RWPE2 (cell line): ENCODE measurements around the gene FGFRL1.
"Not testable (repeated sequence)": the region's sequence is repeated elsewhere in the genome, so short reads cannot be mapped to it uniquely, and the experiment has no call there.

Source experiments
- ATAC-seq: fragments of 200-7000 bp; cut with Tn5 transposase; 3 replicates; pipeline ENCODE4 v1.9.1; 2021; ENCODE audit warnings: low read depth
- DNase-seq: peaks from one replicate; pipeline ENCODE4 v3.0.0-alpha.2; 2020; ENCODE audit warnings: low spot score
- H3K27ac ChIP-seq: fragments of 450-650 bp; 2 replicates; pipeline ENCODE4 v1.5.1; 2017; ENCODE audit warnings: mild to moderate bottlenecking; ENCODE audit not compliant: poor library complexity, severe bottlenecking
- H3K27me3 ChIP-seq: fragments of 250-450 bp; sonication (Bioruptor Pico); 2 replicates; pipeline ENCODE4 v1.5.1; 2021; ENCODE audit warnings: mild to moderate bottlenecking, moderate library complexity; ENCODE audit not compliant: insufficient read depth, poor library complexity, severe bottlenecking
- H3K36me3 ChIP-seq: fragments of 250-450 bp; sonication (Bioruptor Pico); 2 replicates; pipeline ENCODE4 v1.5.1; 2020; ENCODE audit warnings: low read depth, mild to moderate bottlenecking, moderate library complexity
- H3K4me1 ChIP-seq: fragments of 250-450 bp; sonication (Bioruptor Pico); 2 replicates; pipeline ENCODE4 v1.5.1; 2021; ENCODE audit warnings: mild to moderate bottlenecking, moderate library complexity; ENCODE audit not compliant: insufficient read depth, poor library complexity, severe bottlenecking
- H3K4me3 ChIP-seq: fragments of 250-450 bp; sonication (Bioruptor Pico); 2 replicates; pipeline ENCODE4 v1.5.1; 2021; ENCODE audit warnings: mild to moderate bottlenecking, moderate library complexity; ENCODE audit not compliant: severe bottlenecking
- H3K9me3 ChIP-seq: fragments of 250-450 bp; sonication (Bioruptor Pico); 2 replicates; pipeline ENCODE4 v1.5.1; 2021; ENCODE audit warnings: mild to moderate bottlenecking, moderate library complexity; ENCODE audit not compliant: severe bottlenecking
- TF ChIP-seq, protein P1 (sequence below): fragments of 450-650 bp; IDR thresholded peaks from one replicate; pipeline ENCODE4 v1.5.1; 2017; ENCODE audit warnings: mild to moderate bottlenecking, moderate library complexity; ENCODE audit not compliant: poor library complexity, severe bottlenecking

Gene FGFRL1

DNA sequence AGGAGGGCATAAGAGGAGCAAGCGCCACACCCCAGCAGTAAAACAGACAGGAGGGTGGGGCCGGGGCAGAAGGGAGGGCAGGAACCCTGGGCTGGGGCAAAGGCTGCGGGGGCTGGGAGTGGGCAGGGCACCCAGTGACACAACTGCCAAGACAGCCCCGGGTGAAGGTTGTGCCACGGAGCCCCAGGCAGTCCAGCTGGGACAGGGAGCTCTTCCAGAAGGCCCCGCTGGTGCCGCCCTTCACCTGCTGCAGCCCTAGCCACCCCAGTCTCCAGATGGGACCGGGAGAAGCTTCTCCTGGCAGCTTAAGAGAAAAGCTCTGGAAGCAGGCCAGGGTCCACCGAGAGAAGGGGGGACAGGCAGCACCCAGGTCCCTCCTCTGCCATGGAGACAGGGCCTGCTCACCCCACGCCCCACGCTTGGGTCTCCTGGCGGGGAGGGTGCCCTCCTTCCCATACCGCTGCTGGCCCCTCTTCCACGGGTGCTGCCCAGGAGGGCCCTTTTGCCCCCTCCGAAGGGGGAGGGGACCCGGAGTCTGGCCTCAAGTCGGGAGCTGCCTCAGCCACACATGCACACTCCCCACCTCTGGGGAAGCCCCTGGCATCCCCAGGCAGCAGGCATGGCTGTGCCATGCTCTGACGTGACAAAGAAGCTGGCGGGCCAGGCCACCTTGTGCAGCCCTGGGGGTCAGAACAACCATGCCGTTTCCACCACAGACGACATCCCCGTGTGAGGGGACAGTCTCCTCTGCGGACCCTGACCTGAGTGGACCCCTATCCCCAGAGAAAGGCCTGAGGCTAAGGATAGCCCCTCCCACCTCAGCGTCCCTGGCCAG, 39.5 kb upstream of the FGFRL1 start:
- no peaks in the 10 kb centered on the region for H3K9me3 ChIP-seq
- no peak overlapping the region for H3K27ac ChIP-seq
- H3K4me3 ChIP-seq: peak overlapping the region; percentile 50
- no peaks in the 10 kb centered on the region for H3K36me3 ChIP-seq
- no peaks in the 10 kb centered on the region for H3K27me3 ChIP-seq
- TF ChIP-seq, protein P1, sequence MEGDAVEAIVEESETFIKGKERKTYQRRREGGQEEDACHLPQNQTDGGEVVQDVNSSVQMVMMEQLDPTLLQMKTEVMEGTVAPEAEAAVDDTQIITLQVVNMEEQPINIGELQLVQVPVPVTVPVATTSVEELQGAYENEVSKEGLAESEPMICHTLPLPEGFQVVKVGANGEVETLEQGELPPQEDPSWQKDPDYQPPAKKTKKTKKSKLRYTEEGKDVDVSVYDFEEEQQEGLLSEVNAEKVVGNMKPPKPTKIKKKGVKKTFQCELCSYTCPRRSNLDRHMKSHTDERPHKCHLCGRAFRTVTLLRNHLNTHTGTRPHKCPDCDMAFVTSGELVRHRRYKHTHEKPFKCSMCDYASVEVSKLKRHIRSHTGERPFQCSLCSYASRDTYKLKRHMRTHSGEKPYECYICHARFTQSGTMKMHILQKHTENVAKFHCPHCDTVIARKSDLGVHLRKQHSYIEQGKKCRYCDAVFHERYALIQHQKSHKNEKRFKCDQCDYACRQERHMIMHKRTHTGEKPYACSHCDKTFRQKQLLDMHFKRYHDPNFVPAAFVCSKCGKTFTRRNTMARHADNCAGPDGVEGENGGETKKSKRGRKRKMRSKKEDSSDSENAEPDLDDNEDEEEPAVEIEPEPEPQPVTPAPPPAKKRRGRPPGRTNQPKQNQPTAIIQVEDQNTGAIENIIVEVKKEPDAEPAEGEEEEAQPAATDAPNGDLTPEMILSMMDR: no peak
- no peaks in the 10 kb centered on the region for H3K4me1 ChIP-seq
- no peak for DNase-seq
- no peak for ATAC-seq

DNA sequence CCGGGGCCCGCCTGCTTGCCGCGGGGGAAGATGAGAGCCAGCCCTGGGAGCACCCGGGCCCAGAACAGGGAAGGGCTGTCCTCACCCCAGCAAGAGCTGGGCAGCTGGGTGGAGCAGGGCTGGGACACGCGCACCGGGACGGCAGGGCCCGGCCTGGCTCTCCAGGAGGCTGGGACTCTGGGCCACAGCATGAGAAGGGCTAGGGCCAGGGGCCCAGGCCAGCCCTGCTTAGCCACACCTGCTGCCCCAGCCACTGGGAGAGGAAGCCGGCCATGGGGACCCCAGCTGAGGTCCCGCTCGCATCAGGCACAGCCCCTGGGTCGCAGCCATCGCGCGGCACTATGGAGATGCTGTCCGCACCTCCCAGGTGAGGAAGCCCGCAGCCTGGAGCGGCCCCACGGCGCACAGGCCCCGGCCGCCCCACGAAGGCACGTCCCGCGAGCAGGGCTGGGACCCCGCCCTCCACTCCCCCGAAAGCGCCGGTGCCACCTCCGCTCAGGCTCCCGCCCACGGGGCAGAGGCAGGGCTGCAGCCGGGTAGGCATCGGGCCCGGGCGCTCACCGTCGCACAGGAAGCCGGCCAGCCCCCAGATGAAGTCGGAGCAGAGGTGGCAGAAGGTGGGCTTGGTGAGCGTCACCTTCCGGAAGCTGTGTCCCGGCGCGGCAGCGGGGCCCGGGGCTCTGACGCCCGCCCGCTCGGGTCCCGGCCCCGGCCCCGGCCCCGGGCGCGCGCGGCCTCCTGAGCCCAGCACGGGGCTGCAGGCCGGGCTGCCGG, 38.6 kb upstream of the FGFRL1 start:
- TF ChIP-seq, protein P1: no peak
- Histone ChIP-seq H3K9me3 (no peaks in the 10 kb centered on the region), H3K27me3 (no peaks in the 10 kb centered on the region), H3K4me1 (no peaks in the 10 kb centered on the region), H3K27ac (no peak overlapping the region), H3K4me3 (peak overlapping the region; percentile 50), H3K36me3 (no peaks in the 10 kb centered on the region)
- ATAC-seq (peak; percentile 63), DNase-seq (no peak)

DNA sequence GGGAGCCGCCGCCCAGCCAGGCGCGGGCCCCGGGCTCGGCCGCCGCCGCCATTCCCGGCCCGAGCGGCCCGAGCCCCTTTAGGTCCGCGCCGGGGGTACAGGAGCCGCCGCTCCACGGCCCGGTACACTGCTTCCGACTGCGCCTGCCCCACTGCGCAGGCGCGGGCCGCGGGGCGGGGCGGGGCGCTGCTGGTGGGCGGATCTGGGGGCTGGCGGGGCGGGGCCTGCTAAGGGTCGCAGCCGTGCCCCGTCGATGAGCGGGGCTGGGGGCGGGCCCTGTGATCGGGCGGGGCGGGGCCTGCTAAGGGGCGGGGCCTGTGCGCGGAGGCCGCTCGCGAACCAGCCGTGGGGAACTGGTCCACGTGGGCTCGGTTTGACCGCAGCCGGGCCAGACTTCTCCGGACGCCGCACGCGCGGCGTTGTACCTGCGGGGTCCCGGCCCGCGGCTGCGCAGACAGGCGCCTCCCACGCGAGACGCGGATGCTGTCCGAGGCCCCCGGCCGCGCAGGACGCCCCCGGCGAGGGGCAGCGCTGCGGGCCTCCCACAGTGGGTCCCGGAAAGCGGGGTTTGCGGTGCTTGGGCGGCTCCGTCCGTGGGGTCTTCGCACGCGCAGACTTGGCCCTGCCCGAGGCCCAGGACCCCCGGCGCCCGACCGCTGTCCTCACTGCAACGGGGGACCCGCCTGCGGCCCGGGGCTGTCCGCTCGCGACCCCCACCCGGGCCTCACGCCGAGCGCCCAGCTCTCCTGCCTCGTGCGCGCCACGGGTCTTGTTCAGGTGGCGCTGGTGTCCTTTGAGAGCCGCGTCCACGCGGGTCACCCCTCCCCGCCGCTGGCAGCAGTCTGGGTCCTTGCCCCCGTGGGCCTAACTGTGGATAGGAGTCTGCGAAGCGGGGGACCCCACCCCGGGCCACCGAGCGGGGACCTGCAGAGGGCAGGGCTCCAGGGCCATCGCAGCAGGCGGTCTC, 37.7 kb upstream of the FGFRL1 start, which contains the start of gene DGKQ:
Gene DGKQ, minus strand, starts transcription at position 139 of the 967 bp plus-strand sequence. Its CDS starts 87 bp downstream, at position 52.
- no peaks in the 10 kb centered on the region for H3K27me3 ChIP-seq
- H3K4me3 ChIP-seq: peak within 1 kb of the TSS; percentile 50
- H3K36me3 ChIP-seq: no peaks in the 10 kb centered on the region
- DNase-seq: no peak
- H3K9me3 ChIP-seq: no peaks in the 10 kb centered on the region
- peak; percentile 59 for ATAC-seq
- TF ChIP-seq, protein P1: no peak
- no peak within 1 kb of the TSS for H3K27ac ChIP-seq
- H3K4me1 ChIP-seq: peaks cover 3% of the 10 kb centered on the region

DNA sequence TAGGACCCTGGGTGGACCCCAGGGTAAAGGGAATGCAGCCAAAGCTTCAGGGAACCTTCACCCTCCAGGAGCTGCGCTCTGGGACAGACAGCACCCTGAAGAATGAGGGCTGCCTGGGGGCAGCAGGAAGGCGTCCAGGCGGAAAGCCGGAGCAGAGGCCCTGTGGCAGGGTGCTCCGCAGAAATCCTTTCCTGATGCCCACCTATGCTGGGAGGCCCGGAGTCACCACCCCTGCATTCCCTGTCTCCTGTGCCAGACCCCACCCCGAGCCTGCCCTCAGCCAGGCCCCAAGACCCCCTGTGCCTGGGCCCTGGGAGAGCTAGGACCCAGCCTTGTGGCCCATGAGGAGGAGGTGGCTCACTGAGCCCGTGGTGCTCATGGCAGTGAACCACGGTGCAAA, 36.8 kb upstream of the FGFRL1 start:
- Histone ChIP-seq H3K4me3 (no peak overlapping the region), H3K9me3 (no peaks in the 10 kb centered on the region), H3K4me1 (peaks cover 10% of the 10 kb centered on the region), H3K27me3 (no peaks in the 10 kb centered on the region), H3K27ac (no peak overlapping the region), H3K36me3 (no peaks in the 10 kb centered on the region)
- TF ChIP-seq, protein P1: no peak
- ATAC-seq (no peak), DNase-seq (no peak)

DNA sequence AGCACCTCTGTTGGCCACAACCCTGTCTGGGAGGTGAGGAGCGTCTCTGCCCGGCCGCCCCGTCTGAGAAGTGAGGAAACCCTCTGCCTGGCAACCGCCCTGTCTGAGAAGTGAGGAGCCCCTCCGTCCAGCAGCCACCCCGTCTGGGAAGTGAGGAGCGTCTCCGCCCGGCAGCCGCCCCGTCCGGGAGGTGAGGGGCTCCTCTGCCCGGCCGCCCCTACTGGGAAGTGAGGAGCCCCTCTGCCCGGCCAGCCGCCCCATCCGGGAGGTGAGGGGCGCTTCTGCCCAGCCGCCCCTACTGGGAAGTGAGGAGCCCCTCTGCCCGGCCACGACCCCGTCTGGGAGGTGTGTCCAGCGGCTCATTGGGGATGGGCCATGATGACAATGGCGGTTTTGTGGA, 35.4 kb upstream of the FGFRL1 start:
- DNase-seq, H3K27ac ChIP-seq, H3K4me3 ChIP-seq, ATAC-seq, H3K36me3 ChIP-seq, H3K27me3 ChIP-seq, H3K9me3 ChIP-seq: not testable (repeated sequence)
- H3K4me1 ChIP-seq: peaks cover 10% of the 10 kb centered on the region
